Upper lobe of right lung (tissue), 1 donor: ENCODE results near the gene RGCC. TPM values are rescaled to one million over a fixed set of nuclear protein-coding genes. Genes with fewer than 3 reads are reported as not detected.

ENCODE experiments used
- ATAC-seq: fragments of 200-7000 bp; cut with Tn5 transposase; one replicate; pipeline ENCODE4 v1.9.1; 2020; ENCODE audit warnings: mild to moderate bottlenecking, moderate library complexity
- DNase-seq: peaks from one replicate; pipeline ENCODE4 v3.0.0-alpha.2; 2020
- H3K27ac ChIP-seq: fragments of 200-600 bp; one replicate; pipeline ENCODE4 v1.8.0; 2022
- H3K27me3 ChIP-seq: fragments of 200-600 bp; one replicate; pipeline ENCODE4 v1.8.0; 2022; ENCODE audit warnings: mild to moderate bottlenecking
- H3K36me3 ChIP-seq: fragments of 200-600 bp; one replicate; pipeline ENCODE4 v1.8.0; 2022
- H3K4me1 ChIP-seq: fragments of 200-600 bp; one replicate; pipeline ENCODE4 v1.8.0; 2022
- H3K4me3 ChIP-seq: fragments of 200-600 bp; one replicate; pipeline ENCODE4 v1.8.0; 2022; ENCODE audit warnings: mild to moderate bottlenecking
- H3K9me3 ChIP-seq: fragments of 200-600 bp; one replicate; pipeline ENCODE4 v1.8.0; 2022
- intact Hi-C: fragments of 100-400 bp; cut with DNase I; formaldehyde crosslinking; loops from one replicate; pipeline ENCODE4 v1.11.0; 2022
- total RNA-seq: library from RNA; stranded (reverse); fragmentation: NEBNext Ultra II Directional; extraction: Animal tissue kit (Norgen Biotek cat#: 25700); gene quantifications from one replicate; pipeline ENCODE4 v1.2.1, GENCODE V29; 2021
- TF ChIP-seq, protein P1 (sequence below): fragments of 200-600 bp; IDR thresholded peaks from one replicate; pipeline ENCODE4 v1.8.0; 2022; ENCODE audit warnings: antibody characterized with exemption
- donor health status: DM: no; HTN: yes; CAD: no; lungs with severe emphysema.

RGCC gene
- total RNA-seq, 1 donor from 2014 or later: 752 TPM

DNA sequence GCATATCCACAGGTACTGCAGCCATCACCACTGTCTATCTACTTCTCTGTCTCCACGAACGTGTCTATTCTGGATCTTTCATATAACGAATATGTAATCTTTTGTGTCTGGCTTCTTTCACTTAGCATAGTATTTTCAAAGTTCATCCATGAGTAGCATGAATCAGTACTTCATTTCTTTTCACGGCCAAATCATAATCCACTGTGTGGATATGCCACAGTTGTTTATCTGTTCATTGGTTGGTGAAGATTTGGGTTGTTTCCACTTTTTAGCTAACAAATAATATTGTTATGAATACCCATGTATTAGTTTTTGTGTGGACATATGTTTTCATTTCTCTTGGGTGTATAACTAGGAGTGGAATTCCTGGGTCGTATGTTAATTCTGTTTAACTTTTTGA lies 14.4 kb downstream of the RGCC start:
- ATAC-seq (no peak), DNase-seq (no peak)
- intact Hi-C loops: no loop called here
- Histone ChIP-seq H3K4me3 (no peak overlapping the region), H3K27me3 (no peaks in the 10 kb centered on the region), H3K36me3 (peaks cover 44% of the 10 kb centered on the region), H3K27ac (no peak overlapping the region), H3K4me1 (peaks cover 9% of the 10 kb centered on the region), H3K9me3 (no peaks in the 10 kb centered on the region)
- TF ChIP-seq, protein P1, sequence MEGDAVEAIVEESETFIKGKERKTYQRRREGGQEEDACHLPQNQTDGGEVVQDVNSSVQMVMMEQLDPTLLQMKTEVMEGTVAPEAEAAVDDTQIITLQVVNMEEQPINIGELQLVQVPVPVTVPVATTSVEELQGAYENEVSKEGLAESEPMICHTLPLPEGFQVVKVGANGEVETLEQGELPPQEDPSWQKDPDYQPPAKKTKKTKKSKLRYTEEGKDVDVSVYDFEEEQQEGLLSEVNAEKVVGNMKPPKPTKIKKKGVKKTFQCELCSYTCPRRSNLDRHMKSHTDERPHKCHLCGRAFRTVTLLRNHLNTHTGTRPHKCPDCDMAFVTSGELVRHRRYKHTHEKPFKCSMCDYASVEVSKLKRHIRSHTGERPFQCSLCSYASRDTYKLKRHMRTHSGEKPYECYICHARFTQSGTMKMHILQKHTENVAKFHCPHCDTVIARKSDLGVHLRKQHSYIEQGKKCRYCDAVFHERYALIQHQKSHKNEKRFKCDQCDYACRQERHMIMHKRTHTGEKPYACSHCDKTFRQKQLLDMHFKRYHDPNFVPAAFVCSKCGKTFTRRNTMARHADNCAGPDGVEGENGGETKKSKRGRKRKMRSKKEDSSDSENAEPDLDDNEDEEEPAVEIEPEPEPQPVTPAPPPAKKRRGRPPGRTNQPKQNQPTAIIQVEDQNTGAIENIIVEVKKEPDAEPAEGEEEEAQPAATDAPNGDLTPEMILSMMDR: no peak

DNA sequence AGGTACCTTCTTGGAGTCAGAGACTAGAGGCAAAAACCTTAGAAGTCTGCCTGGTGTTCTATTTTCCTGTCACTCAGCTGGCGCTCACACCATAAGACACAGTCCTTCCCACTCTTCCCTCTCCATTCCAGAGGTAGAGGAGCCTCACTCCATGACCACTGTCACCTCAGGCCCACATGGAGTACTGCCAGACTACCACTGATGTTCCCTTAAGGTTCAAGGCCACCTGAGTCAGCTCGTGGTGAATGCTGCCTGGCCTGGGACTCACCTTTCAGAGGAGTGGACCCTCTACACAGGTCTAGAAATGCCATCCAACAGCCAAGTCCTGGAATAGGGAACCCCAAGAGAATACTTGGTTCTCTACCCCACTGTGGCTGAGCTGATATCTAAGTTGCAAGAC lies 29.9 kb downstream of the RGCC start:
- DNase-seq (no peak), ATAC-seq (no peak)
- no peaks in the 10 kb centered on the region for H3K9me3 ChIP-seq
- TF ChIP-seq, protein P1: no peak
- intact Hi-C loops: no loop called here
- no peaks in the 10 kb centered on the region for H3K27me3 ChIP-seq
- H3K4me1 ChIP-seq: peaks cover 3% of the 10 kb centered on the region
- H3K36me3 ChIP-seq: no peaks in the 10 kb centered on the region
- no peak overlapping the region for H3K4me3 ChIP-seq
- no peak overlapping the region for H3K27ac ChIP-seq

DNA sequence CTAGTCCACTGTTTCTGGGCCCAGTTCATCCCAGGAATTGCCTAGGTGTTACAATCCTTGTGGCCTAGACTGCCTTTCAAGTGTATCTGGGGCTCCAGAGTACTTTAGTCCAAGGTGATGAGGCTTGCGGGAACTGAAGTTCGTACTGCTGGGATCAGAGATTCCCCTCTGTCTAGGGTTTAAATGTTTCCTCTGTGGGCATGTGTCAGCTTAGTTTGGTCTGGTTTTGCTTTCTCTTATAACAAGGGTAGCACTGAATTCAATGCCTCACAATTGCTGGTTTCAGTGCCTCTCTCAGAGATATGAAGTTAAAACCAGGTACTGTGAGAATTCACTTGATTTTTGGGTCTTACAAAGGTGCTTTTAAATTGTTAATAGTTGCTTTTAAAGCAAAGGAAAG lies 30.8 kb downstream of the RGCC start:
- H3K4me1 ChIP-seq: peaks cover 8% of the 10 kb centered on the region
- H3K9me3 ChIP-seq: no peaks in the 10 kb centered on the region
- H3K27ac ChIP-seq: no peak overlapping the region
- intact Hi-C loops: no loop called here
- no peak overlapping the region for H3K4me3 ChIP-seq
- H3K27me3 ChIP-seq: no peaks in the 10 kb centered on the region
- no peaks in the 10 kb centered on the region for H3K36me3 ChIP-seq
- no peak for ATAC-seq
- TF ChIP-seq, protein P1: no peak
- no peak for DNase-seq

DNA sequence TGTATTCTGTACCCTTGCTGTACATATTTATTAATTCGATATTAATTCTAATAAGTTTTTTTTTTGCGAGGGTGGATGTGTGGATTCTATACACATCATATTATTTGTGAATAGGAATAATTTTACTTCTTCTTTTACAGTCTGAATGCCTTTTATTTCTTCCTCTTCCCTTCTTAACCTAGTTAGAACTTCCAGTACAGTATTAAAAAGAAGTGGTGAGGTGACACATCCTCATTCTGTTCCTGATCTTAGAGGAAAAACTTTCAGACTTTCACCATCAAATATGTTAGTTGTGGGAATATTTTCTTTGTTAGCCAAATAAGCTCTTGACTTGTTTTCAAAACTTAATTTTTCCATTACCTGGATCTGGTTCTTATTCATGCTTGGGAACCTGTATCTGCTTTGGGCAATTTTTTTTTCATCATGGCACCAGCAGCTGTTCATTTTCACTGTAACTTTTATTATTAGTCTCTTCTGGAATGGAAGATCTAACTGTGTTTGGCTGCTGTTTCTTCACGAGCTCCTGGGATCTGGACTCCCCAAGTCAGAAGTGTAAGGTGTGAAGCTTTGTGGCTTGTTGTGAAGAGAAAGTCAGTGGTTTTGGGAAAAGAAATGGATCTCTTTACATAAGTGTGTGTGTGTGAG lies 33.1 kb downstream of the RGCC start:
- Histone ChIP-seq H3K4me1 (peaks cover 8% of the 10 kb centered on the region), H3K27me3 (no peaks in the 10 kb centered on the region), H3K9me3 (no peaks in the 10 kb centered on the region), H3K4me3 (no peak overlapping the region), H3K27ac (no peak overlapping the region), H3K36me3 (no peaks in the 10 kb centered on the region)
- intact Hi-C loops: no loop called here
- TF ChIP-seq, protein P1: no peak
- DNase-seq (no peak), ATAC-seq (no peak)

DNA sequence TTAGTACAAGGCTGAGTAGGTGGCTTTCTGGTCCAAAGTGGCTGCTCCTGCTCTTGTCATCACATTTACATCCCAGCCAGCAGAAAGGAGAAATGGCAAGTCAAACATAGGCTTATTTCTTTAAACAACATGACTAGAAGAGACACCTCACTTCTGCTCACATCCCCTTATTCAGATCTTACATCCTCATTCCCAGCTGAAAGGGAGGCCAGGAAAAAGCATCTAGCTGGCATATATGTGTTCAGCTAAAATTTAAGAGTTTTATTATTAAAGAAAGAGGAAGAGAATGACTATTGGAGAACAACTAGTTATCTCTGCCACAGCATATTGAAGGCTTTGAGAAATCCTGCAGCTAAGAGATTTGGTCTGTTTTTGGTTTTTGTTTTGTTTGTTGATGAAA lies 34.1 kb downstream of the RGCC start:
- TF ChIP-seq, protein P1: no peak
- Histone ChIP-seq H3K27ac (no peak overlapping the region), H3K9me3 (no peaks in the 10 kb centered on the region), H3K36me3 (no peaks in the 10 kb centered on the region), H3K4me1 (peaks cover 8% of the 10 kb centered on the region), H3K4me3 (no peak overlapping the region), H3K27me3 (no peaks in the 10 kb centered on the region)
- intact Hi-C loops: no loop called here
- no peak for DNase-seq
- ATAC-seq: no peak
